Femur (tissue), 1 donor: Measurements from ENCODE around the gene MGP.

Experiments
- DNase-seq: peaks from one replicate; pipeline ENCODE4 v3.0.0-alpha.2; 2017

MGP gene

GRCh38 chr12:14902465-14902864 lies 16.8 kb upstream of the MGP start:
- no peak for DNase-seq

- no peak for DNase-seq
Measured at GRCh38 chr12:14901228-14901562, 15.5 kb upstream of the MGP start.

GRCh38 chr12:14900521-14901227 lies 15.0 kb upstream of the MGP start:
- no peak for DNase-seq

- DNase-seq: peak; percentile 54
Measured at GRCh38 chr12:14896521-14897169, 11.0 kb upstream of the MGP start.

- DNase-seq: peak; percentile 67
Measured at GRCh38 chr12:14893506-14894250, 8.0 kb upstream of the MGP start.

- DNase-seq: peak; percentile 63
Measured at GRCh38 chr12:14892726-14893505, 7.3 kb upstream of the MGP start.

GRCh38 chr12:14890701-14891100 lies 5.0 kb upstream of the MGP start:
- no peak for DNase-seq

- no peak for DNase-seq
Measured at GRCh38 chr12:14886271-14886670, 617 bp upstream of the MGP start.

GRCh38 chr12:14884458-14884878 lies 1.2 kb downstream of the MGP start:
- DNase-seq: peak; percentile 90

GRCh38 chr12:14883686-14884085 lies 2.0 kb downstream of the MGP start:
- peak; percentile 83 for DNase-seq

- DNase-seq: no peak
Measured at GRCh38 chr12:14880890-14881453, 4.7 kb downstream of the MGP start.

- no peak for DNase-seq
Measured at GRCh38 chr12:14879222-14879933, 6.3 kb downstream of the MGP start.

- no peak for DNase-seq
Measured at GRCh38 chr12:14878488-14878887, 7.2 kb downstream of the MGP start.

GRCh38 chr12:14876833-14877232 lies 8.8 kb downstream of the MGP start:
- no peak for DNase-seq

GRCh38 chr12:14874882-14875281 lies 10.8 kb downstream of the MGP start:
- no peak for DNase-seq

GRCh38 chr12:14873440-14874185 lies 12.0 kb downstream of the MGP start:
- no peak for DNase-seq

GRCh38 chr12:14871886-14872285 lies 13.8 kb downstream of the MGP start:
- DNase-seq: no peak

GRCh38 chr12:14871247-14871646 lies 14.4 kb downstream of the MGP start:
- DNase-seq: no peak

- no peak for DNase-seq
Measured at GRCh38 chr12:14868916-14869506, 16.6 kb downstream of the MGP start.

- DNase-seq: no peak
Measured at GRCh38 chr12:14860490-14860889, 25.2 kb downstream of the MGP start.

- no peak for DNase-seq
Measured at GRCh38 chr12:14858513-14858912, 27.1 kb downstream of the MGP start.
